Measurements from ENCODE around the gene ASB6.
A peak's percentile ranks its signal among the peaks of the same experiment; 100 is the strongest.
"Not testable (repeated sequence)": the region's sequence is repeated elsewhere in the genome, so short reads cannot be mapped to it uniquely, and the experiment has no call there.

The ASB6 gene

GRCh38 chr9:129640871-129641749 lies 841 bp downstream of the ASB6 start:
- DNase-seq, result no peak

GRCh38 chr9:129640086-129640870 lies 1.7 kb downstream of the ASB6 start:
- no peak for DNase-seq

GRCh38 chr9:129639756-129640085 lies 2.2 kb downstream of the ASB6 start:
- DNase-seq, result no peak

GRCh38 chr9:129639034-129639630 lies 2.8 kb downstream of the ASB6 start:
- no peak for DNase-seq

DNA sequence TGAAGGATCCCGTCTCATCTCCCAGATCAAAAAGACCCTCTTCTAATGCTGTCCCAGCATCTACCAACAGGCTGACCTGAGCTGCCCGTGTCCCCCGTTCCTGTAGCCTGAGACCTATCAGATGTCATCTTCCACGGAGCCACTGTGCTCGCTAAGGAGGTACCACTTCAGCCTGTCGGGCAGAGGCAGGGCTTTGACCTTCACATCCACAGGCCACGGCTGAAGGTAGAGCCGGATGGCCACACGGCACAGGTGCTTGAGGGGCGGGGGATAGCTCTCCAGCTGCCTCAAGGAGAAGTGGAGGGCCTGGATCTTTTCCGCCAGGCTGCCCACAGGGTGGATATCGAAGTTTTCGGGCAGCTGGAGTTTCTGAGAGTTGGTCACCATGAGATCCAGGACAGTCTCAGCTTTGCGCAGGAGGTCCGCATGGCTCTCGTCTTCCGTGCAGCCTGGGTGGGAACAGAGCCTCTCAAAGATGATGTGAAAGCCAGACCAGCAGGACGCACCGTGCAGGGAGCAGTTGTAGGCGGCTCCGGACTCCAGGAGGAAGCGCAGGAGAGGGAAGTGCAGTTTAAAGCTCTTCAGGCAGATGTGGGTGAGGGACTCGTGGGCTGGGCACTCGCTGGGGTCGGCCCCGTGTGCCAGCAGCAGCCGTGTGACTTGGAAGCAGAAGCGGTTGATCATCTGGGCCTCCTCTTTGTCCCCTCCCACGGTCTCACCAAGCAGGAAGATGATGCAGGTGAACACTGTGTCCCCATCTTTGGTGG lies 4.1 kb downstream of the ASB6 start:
- DNase-seq, result no peak

GRCh38 chr9:129637102-129637501 lies 4.8 kb downstream of the ASB6 start:
- DNase-seq, result no peak

GRCh38 chr9:129636343-129636742 lies 5.6 kb downstream of the ASB6 start:
- DNase-seq, result not testable (repeated sequence)

- no peak for DNase-seq
Measured at GRCh38 chr9:129635099-129636065, 6.6 kb downstream of the ASB6 start.

DNA sequence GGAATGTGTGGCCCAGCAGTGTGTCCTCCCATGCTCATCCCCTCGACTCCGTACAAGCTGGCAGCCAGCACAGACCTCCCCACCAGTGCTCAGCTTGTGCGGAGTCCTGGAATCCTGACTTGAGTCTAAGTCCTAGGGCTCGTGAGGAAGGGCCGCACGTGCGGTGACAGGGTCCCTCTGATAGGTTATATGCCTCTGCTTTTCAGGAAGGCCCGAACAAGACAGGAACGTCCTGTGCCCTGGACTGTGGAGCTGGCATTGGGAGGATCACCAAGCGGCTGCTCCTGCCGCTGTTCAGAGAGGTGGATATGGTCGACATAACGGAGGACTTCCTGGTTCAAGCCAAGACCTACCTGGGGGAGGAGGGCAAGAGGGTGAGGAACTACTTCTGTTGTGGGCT lies 8.1 kb downstream of the ASB6 start:
- no peak for DNase-seq

GRCh38 chr9:129633207-129633606 lies 8.7 kb downstream of the ASB6 start:
- no peak for DNase-seq

DNA sequence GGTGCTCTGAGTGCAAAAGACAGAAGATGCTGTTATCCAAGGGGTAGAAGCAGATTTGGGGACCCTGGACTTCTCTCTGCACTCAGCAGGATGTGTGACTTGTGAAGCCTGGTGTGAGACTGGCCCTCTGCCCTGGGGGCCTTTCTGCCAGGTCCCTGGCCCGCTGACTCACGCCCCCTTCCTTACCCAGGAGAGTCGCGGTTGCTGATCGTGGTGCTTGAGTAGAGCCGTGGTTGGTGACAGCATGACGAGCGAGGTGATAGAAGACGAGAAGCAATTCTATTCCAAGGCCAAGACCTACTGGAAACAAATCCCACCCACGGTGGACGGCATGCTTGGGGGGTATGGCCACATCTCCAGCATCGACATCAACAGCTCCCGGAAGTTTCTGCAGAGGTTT lies 9.5 kb downstream of the ASB6 start:
- no peak for DNase-seq

DNA sequence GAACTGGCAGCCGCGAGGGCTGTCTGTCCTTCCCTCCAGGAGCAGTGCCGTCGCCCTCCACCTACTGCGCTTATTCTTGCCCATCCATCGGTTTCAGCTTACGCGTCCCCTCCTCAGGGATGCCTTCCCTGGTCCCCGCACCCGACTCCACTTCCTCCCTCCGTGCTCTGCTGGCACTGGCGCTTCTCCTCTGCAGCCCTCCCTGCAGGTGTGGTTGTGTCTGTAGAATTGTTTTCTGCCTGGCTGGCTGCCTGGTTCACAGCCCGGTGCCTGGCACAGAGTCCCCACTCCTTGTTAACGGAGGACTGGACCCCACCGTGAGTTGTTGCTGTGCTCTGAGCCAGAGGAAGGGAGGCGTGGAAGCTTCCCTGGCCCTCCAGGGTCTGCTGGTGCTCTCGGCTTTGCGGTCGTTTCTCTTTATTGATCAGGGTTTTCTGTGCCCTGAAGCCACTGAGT lies 10.2 kb downstream of the ASB6 start:
- no peak for DNase-seq

GRCh38 chr9:129630967-129631673 lies 10.8 kb downstream of the ASB6 start:
- no peak for DNase-seq

GRCh38 chr9:129629251-129629820 lies 12.6 kb downstream of the ASB6 start:
- no peak for DNase-seq

DNA sequence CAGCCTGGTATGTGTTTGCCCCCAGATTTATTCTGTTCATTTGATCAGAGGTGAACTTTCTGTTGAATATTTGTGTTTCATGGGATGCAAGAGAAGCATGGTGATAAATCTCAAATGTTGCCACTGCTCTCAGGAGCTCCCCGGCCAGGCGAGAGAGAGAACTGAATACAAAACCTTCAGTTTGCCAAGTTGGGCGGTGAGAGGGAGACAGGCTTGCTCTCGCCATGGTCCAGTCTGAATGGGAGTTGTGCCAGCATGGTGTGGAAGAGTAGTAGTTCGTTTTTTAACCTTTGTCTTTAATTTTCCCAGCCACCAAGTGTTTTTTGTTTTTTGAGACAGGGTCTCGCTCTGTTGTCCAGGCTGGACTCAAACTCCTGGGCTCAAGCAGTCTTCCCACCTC lies 13.2 kb downstream of the ASB6 start:
- DNase-seq, result no peak

DNA sequence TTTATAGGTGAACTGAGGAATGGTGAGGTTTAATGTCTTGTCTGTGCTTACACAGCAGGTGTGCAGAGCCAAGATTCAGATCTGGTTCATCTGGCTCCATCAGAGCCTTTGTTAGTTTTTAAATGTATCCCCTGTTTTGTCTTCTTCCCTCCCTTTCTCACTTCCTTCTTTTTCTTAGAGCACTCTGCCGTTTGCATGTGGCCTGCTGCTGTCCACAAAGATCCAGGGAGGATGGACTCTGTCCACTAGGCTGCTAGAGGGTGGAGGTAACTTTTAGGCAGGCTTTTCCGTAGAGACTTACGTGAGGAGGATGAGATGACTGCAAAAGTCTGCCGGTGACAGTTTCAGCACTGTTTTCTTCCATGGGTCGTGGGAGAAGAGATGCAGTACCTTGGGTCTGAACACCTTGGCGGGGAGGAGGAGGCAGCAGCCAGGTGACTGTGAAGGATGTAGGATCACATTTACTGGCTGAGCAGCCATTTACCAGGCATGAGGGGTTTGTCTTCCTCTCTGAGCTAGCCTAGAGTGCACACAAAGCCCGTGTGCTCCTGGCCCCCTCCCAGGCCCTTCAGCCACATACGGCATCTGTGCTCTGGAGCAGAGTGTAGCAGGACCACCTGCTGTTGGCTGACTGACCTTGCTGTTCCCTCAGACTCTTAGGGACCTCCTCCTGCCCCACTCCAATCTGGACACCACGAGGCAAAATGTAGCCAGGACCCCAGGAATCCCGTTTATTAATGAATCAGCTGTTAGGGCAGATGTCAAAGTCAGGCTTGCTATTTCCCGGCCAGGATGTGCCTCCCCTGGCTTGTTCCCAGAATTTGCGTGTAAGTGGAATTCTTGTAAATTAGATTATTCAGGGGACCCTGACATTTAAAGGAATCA lies 14.2 kb downstream of the ASB6 start:
- DNase-seq, result no peak

DNA sequence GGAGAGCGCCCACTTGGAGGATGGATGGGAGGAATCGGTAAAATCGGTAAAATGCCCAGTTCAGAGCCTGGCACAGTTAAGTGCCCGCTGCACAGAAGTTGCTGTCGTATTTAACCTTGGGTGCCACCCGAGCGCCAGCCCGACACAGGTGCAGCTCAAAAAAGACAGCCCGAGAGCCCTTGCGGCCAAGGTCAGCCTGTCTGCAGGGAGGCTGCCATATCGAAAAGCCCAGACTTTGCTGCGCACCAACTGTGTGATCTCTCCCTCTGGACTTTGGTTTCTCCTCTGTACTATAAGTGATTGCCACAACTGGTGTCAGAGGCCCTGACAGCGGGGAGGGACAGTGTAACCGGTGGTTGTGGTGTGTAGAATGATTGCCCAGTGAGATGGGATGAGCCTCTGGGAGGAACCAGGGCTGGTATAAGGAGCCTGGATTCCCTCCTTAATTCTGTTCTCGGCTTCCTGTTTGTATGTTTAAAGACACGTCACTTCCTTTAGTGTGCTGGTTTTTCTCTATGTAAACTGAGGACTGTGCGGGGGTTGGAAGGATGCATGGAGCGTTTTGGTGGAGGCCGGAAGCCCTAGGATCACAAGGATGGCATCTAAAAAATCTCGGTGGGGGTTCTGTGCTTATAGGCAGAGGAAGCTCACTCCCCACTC lies 15.2 kb downstream of the ASB6 start:
- no peak for DNase-seq

GRCh38 chr9:129626079-129626624 lies 15.8 kb downstream of the ASB6 start, which contains the start of gene NTMT1:
NTMT1 (plus strand) TSS chr9:129626163; CDS start chr9:129632704, 6,541 bp downstream.
- DNase-seq, result peak; percentile 54 to 76

- no peak for DNase-seq
Measured at GRCh38 chr9:129624947-129625346, 17.0 kb downstream of the ASB6 start.

Data from NCI-H1930 (cell line).